Fibroblast of gingiva (primary cell): ENCODE measurements around the gene RNF39.
"Not testable (repeated sequence)": the region's sequence is repeated elsewhere in the genome, so short reads cannot be mapped to it uniquely, and the experiment has no call there.

Experiments used
- DNase-seq: peaks from one replicate; pipeline ENCODE4 v3.0.0-alpha.2; 2011; ENCODE audit warnings: low read depth

Gene RNF39

GRCh38 chr6:30061092-30061857 lies 14.3 kb downstream of the RNF39 start, which contains the start of gene POLR1H:
POLR1H (plus strand) TSS chr6:30061265; CDS start chr6:30061525, 260 bp downstream.
- DNase-seq = peak; percentile 95

GRCh38 chr6:30060606-30061091 lies 14.9 kb downstream of the RNF39 start:
- DNase-seq = peak; percentile 27

DNA sequence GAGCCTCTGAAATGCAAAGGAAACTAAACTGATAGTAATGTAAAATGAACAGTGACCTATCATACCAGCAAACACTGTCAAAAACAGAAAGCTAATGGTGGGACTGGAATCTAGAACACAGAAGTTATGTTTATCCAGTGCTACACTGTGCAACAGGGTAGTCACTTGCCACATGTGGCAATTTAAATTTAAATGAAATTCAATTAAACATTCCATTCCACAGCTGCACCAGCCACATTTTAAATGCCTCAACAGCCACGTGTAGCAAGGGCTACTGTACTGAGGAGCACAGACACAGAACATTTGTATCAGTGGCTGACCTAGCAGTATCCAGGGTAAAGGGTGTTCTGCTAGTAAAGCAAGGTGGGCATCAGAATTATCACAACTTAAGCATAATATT lies 20.1 kb downstream of the RNF39 start:
- no peak for DNase-seq

GRCh38 chr6:30053682-30054081 lies 21.9 kb downstream of the RNF39 start:
- DNase-seq = no peak

DNA sequence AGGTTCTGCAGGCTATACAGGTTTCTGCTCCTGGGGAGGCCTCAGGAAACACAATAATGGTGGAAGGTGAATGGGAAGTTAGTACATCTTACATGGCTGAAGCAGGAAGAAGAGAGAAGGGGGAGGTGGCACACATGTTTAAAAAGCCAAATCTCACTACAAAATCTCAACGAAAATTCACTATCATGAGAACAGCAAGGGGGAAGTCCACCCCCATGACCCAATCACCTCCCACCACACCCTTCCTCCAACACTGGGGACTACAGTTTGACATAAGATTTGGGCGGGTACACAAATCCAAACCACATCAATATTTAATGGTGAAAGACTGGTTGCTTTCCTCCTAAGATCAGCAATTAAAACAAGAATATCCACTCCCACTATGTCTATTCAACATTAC lies 28.3 kb downstream of the RNF39 start:
- DNase-seq = no peak

GRCh38 chr6:30044630-30045029 lies 30.9 kb downstream of the RNF39 start:
- peak; percentile 7 for DNase-seq

- DNase-seq = no peak
These were observed 31.8 kb downstream of the RNF39 start for GRCh38 chr6:30043744-30044143.

DNA sequence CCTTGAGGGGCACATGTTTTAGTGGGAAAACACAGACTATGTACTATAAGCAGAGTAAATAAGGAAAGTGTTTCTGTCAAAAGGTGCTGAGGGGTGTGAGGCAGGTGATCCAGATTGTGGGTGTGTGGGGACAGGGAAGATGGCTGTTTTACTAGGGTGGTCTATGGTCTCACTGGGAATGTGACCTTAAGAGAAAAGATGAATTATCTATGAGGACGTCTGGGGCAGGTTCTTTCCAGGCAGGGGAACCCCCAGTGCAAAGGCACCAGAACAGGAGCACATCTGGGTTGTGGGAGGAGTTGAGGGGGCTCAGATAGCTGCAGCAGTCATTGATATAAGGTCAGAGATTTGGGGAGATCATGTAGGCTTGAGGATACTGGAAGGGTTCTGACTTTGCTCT lies 32.7 kb downstream of the RNF39 start:
- no peak for DNase-seq

DNA sequence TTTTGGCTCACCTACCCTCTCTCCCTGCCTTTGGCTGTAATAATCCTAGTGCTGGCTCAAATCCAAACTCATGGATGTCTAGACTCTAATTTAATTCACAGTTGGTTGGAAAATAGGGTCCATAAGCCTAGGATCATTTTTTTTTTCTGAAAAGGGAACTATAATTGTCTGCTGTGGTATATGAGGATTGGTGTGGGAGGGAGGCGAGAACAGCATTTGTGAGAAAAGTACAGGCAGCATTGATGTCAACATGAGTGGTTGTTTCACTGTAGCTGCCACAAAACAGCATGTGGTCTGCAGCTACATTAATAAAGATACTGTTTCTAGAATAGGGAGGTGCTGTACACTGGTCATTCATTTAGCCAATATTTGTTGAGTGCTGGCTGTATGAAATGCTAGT lies 33.1 kb downstream of the RNF39 start:
- no peak for DNase-seq

DNA sequence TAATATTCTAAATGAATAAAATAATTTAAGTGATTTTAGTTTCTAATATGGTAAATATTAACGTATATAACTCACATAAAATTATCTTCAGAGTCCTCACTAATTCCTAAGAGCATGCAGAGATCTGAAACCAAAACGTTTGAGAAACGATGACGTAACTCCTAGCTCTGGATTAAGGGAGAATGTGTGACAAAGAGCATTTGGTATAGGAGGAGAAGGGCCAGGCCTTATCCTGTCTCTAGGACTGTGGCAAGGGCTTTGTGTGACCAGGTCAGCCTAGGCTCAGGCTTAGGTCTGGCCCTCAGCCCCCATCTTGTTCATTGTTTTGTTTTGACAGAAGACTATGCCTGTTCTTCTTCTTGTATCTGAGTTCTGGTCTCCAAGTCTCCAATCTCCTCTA lies 33.7 kb downstream of the RNF39 start:
- DNase-seq = no peak

DNA sequence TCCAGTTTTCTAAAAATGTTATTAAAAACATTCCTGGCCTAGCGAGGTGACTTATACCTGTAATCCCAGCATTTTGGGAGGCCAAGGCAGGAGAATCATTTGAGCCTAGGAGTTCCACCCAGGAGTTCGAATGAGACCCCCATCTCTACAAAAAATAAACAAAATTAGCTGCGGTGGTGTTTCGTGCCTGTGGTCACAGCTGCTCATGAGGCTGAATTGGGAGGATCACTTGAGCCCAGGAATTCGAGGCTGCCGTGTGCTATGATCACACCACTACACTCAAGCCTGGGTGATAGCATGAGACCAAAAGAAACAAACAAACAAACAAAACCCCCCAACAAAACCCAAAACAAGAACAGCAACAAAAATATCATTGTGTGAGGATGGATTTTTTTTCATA lies 34.3 kb downstream of the RNF39 start:
- no peak for DNase-seq

- DNase-seq = peak; percentile 43
These were observed 38.3 kb downstream of the RNF39 start for GRCh38 chr6:30037182-30037788.

- DNase-seq = no peak
These were observed 39.8 kb downstream of the RNF39 start for GRCh38 chr6:30035784-30036183.

GRCh38 chr6:30033440-30033839 lies 42.1 kb downstream of the RNF39 start:
- DNase-seq = peak; percentile 92

DNA sequence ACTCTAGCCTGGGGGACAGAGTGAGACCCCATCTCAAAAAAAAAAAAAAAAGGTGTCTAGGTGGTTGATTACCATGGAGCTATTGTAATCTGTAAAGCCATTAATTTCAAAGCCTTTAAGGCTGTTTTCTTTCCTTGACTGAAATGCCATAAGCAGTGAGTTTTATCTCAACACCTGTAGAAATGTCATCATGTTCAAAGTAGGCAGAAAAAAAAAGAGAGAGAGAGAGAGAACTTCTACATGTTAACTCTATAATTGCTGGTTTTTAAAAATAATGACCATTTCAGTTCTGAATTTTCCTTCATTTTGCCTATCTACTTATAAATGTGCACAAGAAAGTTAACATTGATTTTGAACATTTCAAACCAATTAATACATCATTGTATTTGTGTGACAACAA lies 44.2 kb downstream of the RNF39 start:
- DNase-seq = no peak

- DNase-seq = no peak
These were observed 46.0 kb downstream of the RNF39 start for GRCh38 chr6:30029588-30029987.

DNA sequence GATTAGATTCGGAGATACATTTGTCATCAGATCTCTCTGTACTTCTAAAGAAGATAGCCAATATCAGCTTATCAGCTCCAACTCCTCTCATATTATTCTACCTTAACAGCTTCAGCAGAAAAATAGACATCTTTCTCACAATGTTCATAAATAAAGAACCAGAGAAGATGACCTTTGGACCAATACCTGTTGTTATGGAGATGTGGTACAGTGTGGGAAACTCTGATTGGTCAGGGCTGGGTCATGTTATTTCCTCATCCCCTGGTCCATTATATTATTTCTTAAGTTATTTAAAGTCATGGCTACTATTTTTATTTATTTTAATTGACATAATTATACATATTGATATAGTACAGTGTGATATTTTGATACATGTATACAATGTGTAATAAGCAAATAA lies 50.4 kb downstream of the RNF39 start:
- no peak for DNase-seq

GRCh38 chr6:30022712-30023111 lies 52.9 kb downstream of the RNF39 start:
- DNase-seq = not testable (repeated sequence)

DNA sequence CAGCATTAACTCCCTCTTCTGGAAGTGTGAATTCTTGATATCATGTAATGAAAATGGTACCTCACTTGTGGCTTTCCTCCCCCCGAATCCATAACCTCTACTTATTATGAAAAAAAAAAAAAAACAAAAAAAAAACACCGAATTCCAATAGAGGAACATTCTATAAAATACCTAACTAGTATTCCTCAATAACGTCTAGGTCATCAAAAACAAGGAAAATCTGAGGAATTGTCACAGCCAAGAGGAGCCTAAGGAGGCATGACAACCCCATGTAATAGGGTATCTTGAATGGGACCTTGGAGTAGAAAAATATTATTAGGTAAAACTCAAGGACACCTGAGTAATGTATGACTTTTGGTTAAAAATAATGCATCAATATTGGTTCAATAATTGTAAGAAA lies 53.4 kb downstream of the RNF39 start:
- no peak for DNase-seq

- DNase-seq = no peak
These were observed 54.9 kb downstream of the RNF39 start for GRCh38 chr6:30020626-30021025.
